MM.1S (cell line): ENCODE data around the gene DYDC1.

Experiments
- CTCF ChIP-seq: fragments of 300-600 bp; sonication (generic); IDR thresholded peaks from 2 replicates; pipeline ENCODE4 v1.5.1; 2016; ENCODE audit warnings: antibody characterized with exemption, low read length, mixed read lengths
- EZH2 ChIP-seq: fragments of 300-600 bp; sonication (generic); optimal IDR thresholded peaks from 2 replicates; pipeline ENCODE3; 2017; ENCODE audit warnings: low read depth, mild to moderate bottlenecking, antibody characterized with exemption, low read length, mixed read lengths
- EZH2phosphoT487 ChIP-seq: fragments of 300-600 bp; sonication (generic); IDR thresholded peaks from 2 replicates; pipeline ENCODE4 v1.6.1; 2018; ENCODE audit warnings: antibody characterized with exemption, low read length

GRCh38 chr10:80371467-80371866 lies 14.9 kb upstream of the DYDC1 start:
- no peak for TF ChIP-seq CTCF
- no peak for TF ChIP-seq EZH2
- TF ChIP-seq EZH2phosphoT487: no peak
